NCI-H2196 treated with DMSO at 0.1 percent for 48 hours (cell line): ENCODE data around the gene AP2A2.

ENCODE experiments used
- DNase-seq: peaks from one replicate; lab custom pipeline; 2025; ENCODE audit not compliant: unreplicated experiment; lab: John Stamatoyannopoulos, UW

AP2A2 gene

GRCh38 chr11:1026641-1027482 is 101.2 kb downstream of the AP2A2 start:
- DNase-seq, result no peak

DNA sequence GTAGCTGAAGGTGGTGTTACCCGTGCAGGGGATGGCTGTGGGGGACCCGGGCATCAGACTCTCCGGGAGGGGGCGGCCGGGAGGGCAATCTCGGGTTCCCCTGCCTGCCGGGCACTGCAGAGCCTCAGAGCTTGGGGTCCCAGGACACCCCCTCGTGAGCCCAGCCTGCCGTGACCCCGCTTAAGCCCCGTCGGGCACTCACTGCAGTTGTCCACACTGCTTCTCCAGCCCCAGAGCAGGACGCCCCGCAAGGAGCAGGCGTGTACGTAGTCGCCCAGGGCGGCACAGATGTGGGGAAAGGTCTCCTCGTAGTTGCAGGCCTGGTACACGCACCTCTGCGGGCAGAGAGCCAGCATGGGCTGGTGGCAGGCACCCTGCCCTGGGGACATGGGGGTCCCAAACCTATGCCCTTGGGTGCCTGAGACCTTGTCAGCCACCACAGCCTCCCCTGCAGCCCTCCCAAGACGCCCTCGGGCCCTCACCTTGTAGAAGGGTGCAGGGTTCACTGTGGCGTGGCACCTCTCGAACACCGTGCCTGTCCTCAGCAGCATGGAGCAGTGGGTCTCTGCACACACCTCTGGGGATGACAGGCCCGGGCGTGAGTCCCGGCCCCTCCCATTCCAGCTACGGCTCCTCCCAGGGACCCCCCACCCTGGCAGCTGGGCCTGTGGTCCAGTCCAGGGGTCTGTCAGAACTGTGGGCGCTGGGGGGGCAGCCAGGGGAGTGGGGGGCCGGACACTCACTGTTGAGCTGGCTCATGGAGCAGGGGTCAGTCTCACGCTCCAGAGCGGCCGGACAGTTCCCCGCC is 102.0 kb downstream of the AP2A2 start:
- DNase-seq, result no peak

DNA sequence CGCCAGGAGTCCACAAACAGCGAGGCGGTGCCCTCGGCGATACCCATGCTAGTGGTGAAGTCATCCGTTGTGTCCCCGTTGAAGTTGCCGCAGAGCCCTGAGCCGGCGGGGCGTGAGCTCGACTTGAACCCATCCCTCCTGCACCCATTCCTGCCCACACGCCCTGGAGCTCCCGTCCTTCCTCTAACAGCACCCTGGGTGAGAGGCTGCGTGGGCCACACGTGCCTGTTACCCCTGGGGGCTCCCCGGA is 102.5 kb downstream of the AP2A2 start:
- DNase-seq, result no peak

- no peak for DNase-seq
These were observed 102.9 kb downstream of the AP2A2 start for GRCh38 chr11:1028616-1029015.

- DNase-seq, result no peak
These were observed 103.4 kb downstream of the AP2A2 start for GRCh38 chr11:1029051-1029450.

DNA sequence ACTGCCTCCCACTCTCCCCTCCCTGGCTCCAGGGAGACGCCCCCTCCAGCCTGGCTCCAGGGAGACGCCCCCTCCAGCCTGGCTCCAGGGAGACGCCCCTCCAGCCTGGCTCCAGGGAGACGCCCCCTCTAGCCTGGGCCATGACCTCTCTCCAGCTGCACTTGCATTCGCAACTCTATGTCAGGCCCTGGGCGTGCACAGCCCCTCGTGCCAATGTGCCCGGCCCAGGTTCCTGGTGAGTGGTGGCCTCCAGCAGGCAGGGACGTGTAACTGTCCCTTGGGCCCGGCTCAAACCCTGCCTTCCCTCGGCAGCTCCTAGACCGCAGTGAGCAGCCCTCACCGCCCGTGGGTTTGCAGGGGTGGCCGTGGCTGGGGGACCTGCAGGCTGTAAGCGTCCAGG is 104.0 kb downstream of the AP2A2 start:
- no peak for DNase-seq

- DNase-seq, result no peak
These were observed 104.4 kb downstream of the AP2A2 start for GRCh38 chr11:1030086-1030485.

GRCh38 chr11:1030556-1030955 is 104.9 kb downstream of the AP2A2 start:
- no peak for DNase-seq

DNA sequence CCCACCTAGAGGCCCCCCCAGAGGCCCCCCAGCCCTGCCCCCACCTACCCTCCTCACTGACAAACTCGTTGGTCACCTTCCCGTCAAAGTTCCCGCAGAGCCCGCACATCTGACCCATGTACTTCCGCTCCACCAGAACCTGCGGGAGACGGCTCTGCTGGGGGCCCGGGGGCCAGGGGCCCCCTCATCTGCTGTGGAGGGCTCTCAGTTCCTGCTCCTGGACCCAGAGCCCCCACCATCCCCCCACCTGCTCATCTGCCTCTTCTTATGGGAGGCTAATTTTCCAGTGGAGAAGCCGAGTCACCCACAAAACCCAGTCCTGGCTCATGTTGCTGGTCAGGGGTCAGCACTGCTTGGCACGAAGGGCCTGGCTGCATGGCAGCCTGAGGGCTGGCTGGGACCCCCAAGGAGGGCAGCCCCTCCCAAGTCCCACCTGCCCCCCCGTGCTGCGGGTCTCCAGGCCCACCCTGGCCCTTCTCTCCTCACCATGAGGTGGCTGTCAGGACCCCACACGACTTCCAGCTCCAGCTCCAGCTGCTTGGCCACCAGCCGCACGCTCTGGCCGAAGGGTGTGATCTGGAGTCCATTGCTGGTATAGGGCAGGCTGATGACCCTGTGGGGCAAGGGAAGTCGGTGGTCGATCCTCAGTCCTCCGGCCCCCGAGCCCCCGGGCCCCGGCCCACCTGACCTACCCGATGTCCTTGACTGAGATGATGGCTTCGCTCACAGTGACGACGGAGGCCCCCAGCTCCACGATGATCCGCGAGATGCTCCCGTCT is 105.6 kb downstream of the AP2A2 start:
- no peak for DNase-seq

DNA sequence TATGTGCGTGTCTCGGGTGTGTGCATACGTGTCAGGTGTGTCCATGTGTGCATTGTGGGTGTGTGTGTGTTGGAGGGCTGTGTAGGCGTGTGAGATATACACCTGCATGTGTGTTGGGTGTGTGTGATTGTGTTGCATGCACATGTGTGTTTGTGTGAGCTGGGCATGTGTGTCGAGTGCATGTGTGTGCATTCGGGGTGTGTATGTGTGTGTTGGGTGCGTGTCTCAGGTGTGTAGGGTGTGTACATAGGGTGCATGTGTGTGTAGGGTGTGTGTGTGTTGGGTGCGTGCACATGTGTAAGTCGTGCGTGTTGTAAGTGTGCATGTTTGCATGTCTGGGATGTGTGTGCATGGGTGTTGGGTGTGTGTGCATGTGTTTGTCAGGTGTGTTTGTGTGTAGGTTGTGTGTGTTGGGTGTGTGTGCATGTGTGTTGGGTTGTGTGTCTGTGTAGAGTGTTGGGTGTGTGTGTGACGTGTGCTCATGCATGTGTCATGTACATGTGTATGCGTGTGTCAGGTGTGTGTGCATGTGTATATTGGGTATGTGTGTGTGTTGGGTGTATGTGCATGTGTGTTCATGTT is 106.7 kb downstream of the AP2A2 start:
- DNase-seq, result no peak

DNA sequence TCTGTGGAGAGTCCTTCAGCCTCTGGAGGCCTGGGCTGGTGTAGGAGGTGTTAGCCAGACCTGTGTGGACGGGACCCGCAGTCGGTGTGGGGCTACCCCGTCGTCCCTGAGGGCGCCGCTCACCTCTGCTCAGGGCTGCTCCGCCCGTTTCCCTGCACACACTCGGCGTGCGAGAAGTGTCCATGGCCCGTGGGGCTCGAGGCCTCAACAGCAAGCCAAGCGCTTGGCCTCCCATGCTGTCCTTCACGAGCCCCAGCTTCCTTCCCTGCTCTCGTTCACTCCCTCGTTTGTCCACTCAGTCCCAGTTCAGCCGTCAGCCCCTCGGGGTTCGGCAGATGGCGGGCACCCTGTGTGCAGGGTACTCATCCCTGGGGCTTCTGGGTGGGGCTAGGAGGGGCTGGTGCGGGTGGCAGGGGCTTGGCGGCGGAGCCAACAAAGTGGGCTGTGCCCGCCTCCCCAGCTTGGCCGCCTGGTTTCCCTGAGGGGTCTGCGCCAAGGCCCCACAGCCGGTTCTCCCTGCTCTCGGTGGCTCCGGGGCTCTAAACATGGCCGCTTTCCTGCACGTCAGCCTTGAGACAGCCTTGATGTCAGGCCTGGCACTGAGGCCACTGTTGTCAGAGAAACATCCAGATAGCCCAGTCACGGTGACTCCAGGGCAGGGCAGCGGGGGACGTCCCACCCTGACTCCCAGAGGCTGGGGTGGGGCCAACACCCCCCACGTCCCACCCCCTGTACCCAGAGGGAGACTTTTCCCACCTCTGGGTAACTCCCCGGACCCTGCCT is 107.5 kb downstream of the AP2A2 start:
- no peak for DNase-seq

- DNase-seq, result no peak
These were observed 108.3 kb downstream of the AP2A2 start for GRCh38 chr11:1034001-1034400.

DNA sequence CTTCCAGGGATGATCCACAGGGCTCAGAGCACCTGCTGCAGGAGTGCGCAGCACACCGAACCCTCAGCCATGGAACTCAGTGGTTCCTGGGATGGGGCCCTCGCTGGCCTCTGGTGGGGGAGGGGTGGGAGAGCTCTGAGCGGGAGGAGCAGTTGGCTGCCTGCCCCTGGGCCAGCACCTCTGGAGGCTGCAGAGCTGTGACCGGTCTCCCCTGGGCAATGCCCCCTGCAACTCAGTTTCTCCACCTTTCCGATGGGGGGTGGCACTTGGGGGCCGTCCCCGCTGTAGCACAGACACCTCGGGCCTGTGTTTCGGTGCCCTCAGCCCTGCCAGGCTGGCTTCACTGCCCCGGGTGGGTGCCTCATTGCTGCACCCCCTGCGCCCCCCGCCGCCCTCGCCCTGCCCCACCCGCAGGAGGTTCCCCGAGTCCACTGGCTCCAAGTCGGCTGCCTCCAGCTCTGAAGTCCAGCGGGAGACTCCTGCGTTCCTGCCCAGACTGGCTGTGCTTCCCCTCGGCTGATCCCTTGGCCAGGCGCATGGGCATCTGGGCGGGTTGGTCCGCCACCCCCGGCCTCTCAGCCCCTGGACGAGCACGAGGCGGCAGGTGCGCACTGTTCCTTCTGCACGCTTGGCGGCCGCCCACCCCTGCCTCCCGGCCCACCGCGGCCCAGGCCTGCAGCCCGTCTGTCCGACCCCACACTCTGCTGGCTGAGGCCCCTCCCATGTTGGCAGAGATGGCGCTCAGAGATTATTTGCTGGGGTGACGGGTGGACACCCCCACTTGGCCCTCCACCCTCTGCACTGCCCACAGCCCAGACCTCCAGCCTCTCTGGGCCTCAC is 109.0 kb downstream of the AP2A2 start:
- no peak for DNase-seq

DNA sequence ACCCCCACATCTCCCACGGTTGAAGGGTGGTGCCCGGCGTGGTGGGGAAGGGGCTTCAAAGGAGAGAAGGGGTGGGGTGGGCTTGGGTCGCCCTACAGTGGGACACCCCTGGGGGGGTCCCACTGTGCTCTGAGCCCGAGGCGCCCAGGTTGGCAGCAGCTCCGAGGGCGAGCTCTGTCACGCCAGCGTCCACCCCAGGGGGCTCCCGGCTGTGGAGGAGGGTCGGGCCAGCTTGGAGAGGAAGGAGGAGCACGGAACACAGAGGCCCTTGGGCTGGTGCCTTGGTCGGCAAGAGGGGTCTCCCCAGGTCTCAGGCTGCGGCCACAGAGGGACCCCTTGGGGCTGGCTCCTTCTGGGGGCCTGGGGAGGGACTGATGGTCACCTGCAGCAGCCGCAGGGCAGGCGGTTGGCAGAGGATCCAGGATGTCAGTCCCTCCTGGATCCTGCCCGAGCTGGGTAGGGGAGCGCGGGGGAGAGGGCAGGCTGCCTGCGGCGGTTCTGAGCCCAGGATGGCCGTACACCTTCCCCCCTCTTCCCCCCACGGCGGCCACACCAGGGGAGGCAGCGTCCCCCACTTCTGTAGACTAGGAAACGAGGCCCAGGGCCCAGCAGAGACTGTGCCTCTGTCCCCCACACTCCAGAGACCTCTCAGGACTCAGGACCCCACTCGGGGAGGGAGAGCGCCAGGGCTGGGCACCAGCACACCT is 110.1 kb downstream of the AP2A2 start:
- no peak for DNase-seq

- DNase-seq, result no peak
These were observed 110.7 kb downstream of the AP2A2 start, which contains the start of gene MUC6 for GRCh38 chr11:1036303-1036923. MUC6 (minus strand) TSS chr11:1036718; CDS start chr11:1036655, 63 bp downstream.

DNA sequence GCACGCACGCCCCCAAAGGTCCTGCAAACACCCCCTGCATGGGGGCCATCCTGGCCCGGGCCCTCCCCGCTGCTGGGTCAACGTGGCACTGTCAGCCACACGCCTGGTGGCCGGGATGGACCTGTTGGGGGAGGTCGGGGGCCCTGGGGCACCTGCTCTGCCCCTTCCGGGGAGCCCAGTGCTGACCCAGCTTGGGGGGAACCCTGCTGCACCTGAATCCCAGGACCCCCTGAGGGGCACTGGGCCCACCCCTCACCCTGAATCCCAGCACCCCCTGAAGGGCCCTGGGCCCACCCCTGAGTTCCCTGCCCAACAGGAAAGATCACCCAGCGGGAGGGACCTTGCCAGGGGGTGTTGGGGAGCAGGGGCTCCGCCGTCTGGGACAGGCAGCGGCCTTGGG is 111.3 kb downstream of the AP2A2 start:
- DNase-seq, result no peak

GRCh38 chr11:1037506-1038055 is 111.9 kb downstream of the AP2A2 start:
- DNase-seq, result no peak

DNA sequence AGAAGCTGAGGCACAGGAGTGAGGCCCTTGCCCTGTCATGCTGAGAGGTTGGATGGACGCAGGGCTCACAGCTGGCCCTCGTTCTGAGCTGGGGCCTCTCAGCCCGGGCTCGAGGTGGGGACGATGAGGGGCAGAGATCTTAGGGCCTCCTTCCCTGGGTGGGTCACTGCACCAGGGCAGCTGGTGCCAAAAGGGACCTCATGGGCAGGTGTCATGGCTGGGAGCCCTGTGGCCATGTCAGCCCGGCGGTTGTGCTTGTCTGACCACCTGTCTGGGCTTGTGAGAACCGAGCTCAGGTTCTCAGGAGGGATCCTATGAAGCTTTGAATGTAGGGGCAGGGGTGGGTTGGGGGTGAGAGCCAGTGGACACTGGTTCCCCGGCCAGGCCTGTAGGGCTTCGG is 112.7 kb downstream of the AP2A2 start:
- no peak for DNase-seq
